ENCODE results near the gene PSORS1C1.

PSORS1C1 gene

GRCh38 chr6:31086788-31087440 is 27.7 kb upstream of the PSORS1C1 start:
- H3K9ac ChIP-seq (ENCODE audit: low read length), result no peak overlapping the region
- no peaks in the 10 kb centered on the region for H3K36me3 ChIP-seq (ENCODE audit: control insufficient read depth, insufficient read depth, low read length)
- no peak overlapping the region for H3K4me3 ChIP-seq (ENCODE audit: low read length)
- H3K27me3 ChIP-seq (ENCODE audit: control insufficient read depth, insufficient read depth, low read length), result no peaks in the 10 kb centered on the region
- no peaks in the 10 kb centered on the region for H3K4me1 ChIP-seq (ENCODE audit: control insufficient read depth, insufficient read depth, low read length)
- H3K9me3 ChIP-seq (ENCODE audit: control insufficient read depth, low read length), result no peaks in the 10 kb centered on the region

- no peaks in the 10 kb centered on the region for H3K4me1 ChIP-seq (ENCODE audit: control insufficient read depth, insufficient read depth, low read length)
- no peaks in the 10 kb centered on the region for H3K36me3 ChIP-seq (ENCODE audit: control insufficient read depth, insufficient read depth, low read length)
- H3K9ac ChIP-seq (ENCODE audit: low read length), result no peak overlapping the region
- H3K4me3 ChIP-seq (ENCODE audit: low read length), result no peak overlapping the region
- H3K27me3 ChIP-seq (ENCODE audit: control insufficient read depth, insufficient read depth, low read length), result no peaks in the 10 kb centered on the region
- H3K9me3 ChIP-seq (ENCODE audit: control insufficient read depth, low read length), result no peaks in the 10 kb centered on the region
Measured at GRCh38 chr6:31087494-31088089, 27.0 kb upstream of the PSORS1C1 start.

GRCh38 chr6:31090275-31090972 is 24.2 kb upstream of the PSORS1C1 start:
- Histone ChIP-seq H3K9me3 (ENCODE audit: control insufficient read depth, low read length) (no peaks in the 10 kb centered on the region), H3K9ac (ENCODE audit: low read length) (no peak overlapping the region), H3K27me3 (ENCODE audit: control insufficient read depth, insufficient read depth, low read length) (no peaks in the 10 kb centered on the region), H3K4me3 (ENCODE audit: low read length) (no peak overlapping the region), H3K36me3 (ENCODE audit: control insufficient read depth, insufficient read depth, low read length) (no peaks in the 10 kb centered on the region), H3K4me1 (ENCODE audit: control insufficient read depth, insufficient read depth, low read length) (peaks cover 8% of the 10 kb centered on the region)

GRCh38 chr6:31090973-31091364 is 23.6 kb upstream of the PSORS1C1 start:
- H3K4me1 ChIP-seq (ENCODE audit: control insufficient read depth, insufficient read depth, low read length), result peaks cover 8% of the 10 kb centered on the region
- H3K9ac ChIP-seq (ENCODE audit: low read length), result no peak overlapping the region
- no peaks in the 10 kb centered on the region for H3K36me3 ChIP-seq (ENCODE audit: control insufficient read depth, insufficient read depth, low read length)
- no peak overlapping the region for H3K4me3 ChIP-seq (ENCODE audit: low read length)
- H3K9me3 ChIP-seq (ENCODE audit: control insufficient read depth, low read length), result no peaks in the 10 kb centered on the region
- H3K27me3 ChIP-seq (ENCODE audit: control insufficient read depth, insufficient read depth, low read length), result no peaks in the 10 kb centered on the region

GRCh38 chr6:31091680-31092079 is 22.9 kb upstream of the PSORS1C1 start:
- no peak overlapping the region for H3K4me3 ChIP-seq (ENCODE audit: low read length)
- no peaks in the 10 kb centered on the region for H3K27me3 ChIP-seq (ENCODE audit: control insufficient read depth, insufficient read depth, low read length)
- no peaks in the 10 kb centered on the region for H3K9me3 ChIP-seq (ENCODE audit: control insufficient read depth, low read length)
- H3K4me1 ChIP-seq (ENCODE audit: control insufficient read depth, insufficient read depth, low read length), result peaks cover 8% of the 10 kb centered on the region
- H3K9ac ChIP-seq (ENCODE audit: low read length), result no peak overlapping the region
- H3K36me3 ChIP-seq (ENCODE audit: control insufficient read depth, insufficient read depth, low read length), result no peaks in the 10 kb centered on the region

- Histone ChIP-seq H3K9ac (ENCODE audit: low read length) (no peak overlapping the region), H3K9me3 (ENCODE audit: control insufficient read depth, low read length) (no peaks in the 10 kb centered on the region), H3K4me3 (ENCODE audit: low read length) (no peak overlapping the region), H3K4me1 (ENCODE audit: control insufficient read depth, insufficient read depth, low read length) (peaks cover 8% of the 10 kb centered on the region), H3K27me3 (ENCODE audit: control insufficient read depth, insufficient read depth, low read length) (no peaks in the 10 kb centered on the region), H3K36me3 (ENCODE audit: control insufficient read depth, insufficient read depth, low read length) (no peaks in the 10 kb centered on the region)
Measured at GRCh38 chr6:31092238-31092637, 22.4 kb upstream of the PSORS1C1 start.

- peaks cover 8% of the 10 kb centered on the region for H3K4me1 ChIP-seq (ENCODE audit: control insufficient read depth, insufficient read depth, low read length)
- H3K9ac ChIP-seq (ENCODE audit: low read length), result no peak overlapping the region
- no peak overlapping the region for H3K4me3 ChIP-seq (ENCODE audit: low read length)
- H3K9me3 ChIP-seq (ENCODE audit: control insufficient read depth, low read length), result no peaks in the 10 kb centered on the region
- H3K36me3 ChIP-seq (ENCODE audit: control insufficient read depth, insufficient read depth, low read length), result no peaks in the 10 kb centered on the region
- H3K27me3 ChIP-seq (ENCODE audit: control insufficient read depth, insufficient read depth, low read length), result no peaks in the 10 kb centered on the region
Measured at GRCh38 chr6:31092769-31093505, 21.7 kb upstream of the PSORS1C1 start.

GRCh38 chr6:31094389-31094881 is 20.2 kb upstream of the PSORS1C1 start:
- H3K4me3 ChIP-seq (ENCODE audit: low read length), result no peak overlapping the region
- no peaks in the 10 kb centered on the region for H3K36me3 ChIP-seq (ENCODE audit: control insufficient read depth, insufficient read depth, low read length)
- no peaks in the 10 kb centered on the region for H3K27me3 ChIP-seq (ENCODE audit: control insufficient read depth, insufficient read depth, low read length)
- peaks cover 8% of the 10 kb centered on the region for H3K4me1 ChIP-seq (ENCODE audit: control insufficient read depth, insufficient read depth, low read length)
- no peaks in the 10 kb centered on the region for H3K9me3 ChIP-seq (ENCODE audit: control insufficient read depth, low read length)
- H3K9ac ChIP-seq (ENCODE audit: low read length), result no peak overlapping the region

GRCh38 chr6:31096215-31096614 is 18.4 kb upstream of the PSORS1C1 start:
- H3K27me3 ChIP-seq (ENCODE audit: control insufficient read depth, insufficient read depth, low read length), result no peaks in the 10 kb centered on the region
- no peak overlapping the region for H3K9ac ChIP-seq (ENCODE audit: low read length)
- H3K9me3 ChIP-seq (ENCODE audit: control insufficient read depth, low read length), result no peaks in the 10 kb centered on the region
- H3K4me3 ChIP-seq (ENCODE audit: low read length), result no peak overlapping the region
- H3K36me3 ChIP-seq (ENCODE audit: control insufficient read depth, insufficient read depth, low read length), result no peaks in the 10 kb centered on the region
- H3K4me1 ChIP-seq (ENCODE audit: control insufficient read depth, insufficient read depth, low read length), result peaks cover 8% of the 10 kb centered on the region

GRCh38 chr6:31096656-31097055 is 17.9 kb upstream of the PSORS1C1 start:
- peaks cover 8% of the 10 kb centered on the region for H3K4me1 ChIP-seq (ENCODE audit: control insufficient read depth, insufficient read depth, low read length)
- no peaks in the 10 kb centered on the region for H3K27me3 ChIP-seq (ENCODE audit: control insufficient read depth, insufficient read depth, low read length)
- H3K9me3 ChIP-seq (ENCODE audit: control insufficient read depth, low read length), result no peaks in the 10 kb centered on the region
- H3K4me3 ChIP-seq (ENCODE audit: low read length), result no peak overlapping the region
- H3K36me3 ChIP-seq (ENCODE audit: control insufficient read depth, insufficient read depth, low read length), result no peaks in the 10 kb centered on the region
- H3K9ac ChIP-seq (ENCODE audit: low read length), result no peak overlapping the region

GRCh38 chr6:31098449-31098938 is 16.1 kb upstream of the PSORS1C1 start:
- Histone ChIP-seq H3K36me3 (ENCODE audit: control insufficient read depth, insufficient read depth, low read length) (no peaks in the 10 kb centered on the region), H3K4me1 (ENCODE audit: control insufficient read depth, insufficient read depth, low read length) (peaks cover 5% of the 10 kb centered on the region), H3K27me3 (ENCODE audit: control insufficient read depth, insufficient read depth, low read length) (no peaks in the 10 kb centered on the region), H3K4me3 (ENCODE audit: low read length) (no peak overlapping the region), H3K9me3 (ENCODE audit: control insufficient read depth, low read length) (no peaks in the 10 kb centered on the region), H3K9ac (ENCODE audit: low read length) (no peak overlapping the region)

GRCh38 chr6:31103136-31103535 is 11.5 kb upstream of the PSORS1C1 start:
- H3K4me1 ChIP-seq (ENCODE audit: control insufficient read depth, insufficient read depth, low read length), result no peaks in the 10 kb centered on the region
- H3K27me3 ChIP-seq (ENCODE audit: control insufficient read depth, insufficient read depth, low read length), result no peaks in the 10 kb centered on the region
- no peak overlapping the region for H3K9ac ChIP-seq (ENCODE audit: low read length)
- no peaks in the 10 kb centered on the region for H3K9me3 ChIP-seq (ENCODE audit: control insufficient read depth, low read length)
- no peaks in the 10 kb centered on the region for H3K36me3 ChIP-seq (ENCODE audit: control insufficient read depth, insufficient read depth, low read length)
- no peak overlapping the region for H3K4me3 ChIP-seq (ENCODE audit: low read length)
